ENCODE measurements around the gene NPY5R. TPM values are rescaled to one million over a fixed set of nuclear protein-coding genes. Genes with fewer than 3 reads are reported as not detected.

NPY5R gene
- total and polyA plus RNA-seq, 2 experiments from 2014 or later = 1.8 to 2.4 TPM

GRCh38 chr4:163309466-163309865 lies 34.2 kb upstream of the NPY5R start:
- Mint-ChIP-seq H3K4me1 (no peaks in the 10 kb centered on the region), H3K4me3 (no peak overlapping the region), H3K27me3 (ENCODE audit: insufficient read depth, low read depth, poor library complexity) (no peaks in the 10 kb centered on the region), H3K27ac (no peak overlapping the region), H3K36me3 (ENCODE audit: low read depth) (no peaks in the 10 kb centered on the region; the same call in 2 of the 3 replicates), H3K9me3 (peaks cover 4% of the 10 kb centered on the region; the same call in 1 of the 3 replicates)
- Histone ChIP-seq H2AFZ (no peak overlapping the region), H3K4me3 (no peak overlapping the region), H3K27ac (ENCODE audit: low read depth) (no peak overlapping the region), H3K27me3 (ENCODE audit: insufficient read depth) (no peaks in the 10 kb centered on the region), H3K9me2 (ENCODE audit: insufficient read depth) (no peaks in the 10 kb centered on the region), H3F3A (replicated peaks; ENCODE audit: low read depth) (no peaks in the 10 kb centered on the region), H3K4me2 (no peak overlapping the region), H3K4me1 (ENCODE audit: insufficient read depth) (no peaks in the 10 kb centered on the region), H3K79me2 (replicated peaks; ENCODE audit: insufficient read depth) (no peaks in the 10 kb centered on the region), H3K36me3 (ENCODE audit: insufficient read depth) (no peaks in the 10 kb centered on the region), H4K20me1 (replicated peaks; ENCODE audit: insufficient read depth) (no peaks in the 10 kb centered on the region)
- ATAC-seq (no peak), DNase-seq (ENCODE audit: low spot score) (no peak)
- no peak for TF ChIP-seq EZH2 (IDR thresholded peaks at IDR 0.05; ENCODE audit: low read depth, unreplicated experiment)
- no peak for TF ChIP-seq CTCF (conservative IDR thresholded peaks at IDR 0.05; ENCODE audit: low read depth in 2 of 2)
- no peak for TF ChIP-seq ZNF331 (CRISPR knock-in tag; IDR thresholded peaks at IDR 0.05; ENCODE audit: low read depth)
- no peak for TF ChIP-seq STAT1 (IDR thresholded peaks at IDR 0.05; ENCODE audit: unreplicated experiment)
- TF ChIP-seq ETS1 (IDR thresholded peaks at IDR 0.05) = no peak
- no peak for TF ChIP-seq ZNF462 (CRISPR knock-in tag; IDR thresholded peaks at IDR 0.05)
- TF ChIP-seq ZNF114 (CRISPR knock-in tag; IDR thresholded peaks at IDR 0.05) = no peak
- no peak for TF ChIP-seq POLR2AphosphoS5 (IDR thresholded peaks at IDR 0.05; ENCODE audit: low read depth)
- no peak for TF ChIP-seq EZH2phosphoT487 (IDR thresholded peaks at IDR 0.05; ENCODE audit: unreplicated experiment)
- TF ChIP-seq CREB1 (CRISPR knock-in tag; IDR thresholded peaks at IDR 0.05; ENCODE audit: low read depth) = no peak
- TF ChIP-seq NANOG (IDR thresholded peaks at IDR 0.05; ENCODE audit: borderline replicate concordance) = no peak
- no peak for TF ChIP-seq REST (IDR thresholded peaks at IDR 0.05; ENCODE audit: unreplicated experiment)
- no peak for TF ChIP-seq JUNB (IDR thresholded peaks at IDR 0.05; ENCODE audit: unreplicated experiment)

Measured in GM23338 (cell line).